GM20431 (cell line): ENCODE data around the gene GAK.

Experiments
- in situ Hi-C: fragments of 300-500 bp; cut with MseI, MboI; formaldehyde crosslinking; loops from one replicate; pipeline ENCODE4 v1.15.0; 2020; ENCODE audit warnings: low sequenced_read_pairs; ENCODE audit not compliant: unreplicated experiment

GAK gene

GRCh38 chr4:893995-894705 lies 38.0 kb downstream of the GAK start:
- in situ Hi-C loops = no loop called here

GRCh38 chr4:893276-893994 lies 38.7 kb downstream of the GAK start:
- in situ Hi-C loops = no loop called here

- in situ Hi-C loops = no loop called here
These were observed 39.3 kb downstream of the GAK start for GRCh38 chr4:892780-893179.

GRCh38 chr4:891747-892146 lies 40.4 kb downstream of the GAK start:
- in situ Hi-C loops = no loop called here

- in situ Hi-C loops = no loop called here
These were observed 42.0 kb downstream of the GAK start for GRCh38 chr4:890036-890695.

- in situ Hi-C loops = no loop called here
These were observed 42.6 kb downstream of the GAK start for GRCh38 chr4:889516-889915.

- in situ Hi-C loops = no loop called here
These were observed 44.1 kb downstream of the GAK start for GRCh38 chr4:888029-888428.

- in situ Hi-C loops = no loop called here
These were observed 44.9 kb downstream of the GAK start for GRCh38 chr4:887034-887763.

- in situ Hi-C loops = no loop called here
These were observed 45.9 kb downstream of the GAK start for GRCh38 chr4:886244-886643.

GRCh38 chr4:885353-885752 lies 46.8 kb downstream of the GAK start:
- in situ Hi-C loops = no loop called here

- in situ Hi-C loops = no loop called here
These were observed 47.2 kb downstream of the GAK start for GRCh38 chr4:884896-885295.

- in situ Hi-C loops = no loop called here
These were observed 47.9 kb downstream of the GAK start for GRCh38 chr4:884259-884658.

GRCh38 chr4:883377-884095 lies 48.6 kb downstream of the GAK start:
- in situ Hi-C loops = no loop called here

GRCh38 chr4:882646-883045 lies 49.5 kb downstream of the GAK start:
- in situ Hi-C loops = no loop called here

GRCh38 chr4:881709-882108 lies 50.4 kb downstream of the GAK start:
- in situ Hi-C loops = no loop called here

GRCh38 chr4:880684-881405 lies 51.3 kb downstream of the GAK start:
- in situ Hi-C loops = no loop called here

GRCh38 chr4:879729-880077 lies 52.4 kb downstream of the GAK start:
- in situ Hi-C loops = no loop called here

- in situ Hi-C loops = no loop called here
These were observed 53.1 kb downstream of the GAK start for GRCh38 chr4:878796-879728.
